Measurements from ENCODE around the gene MAP3K3.

Gene MAP3K3

DNA sequence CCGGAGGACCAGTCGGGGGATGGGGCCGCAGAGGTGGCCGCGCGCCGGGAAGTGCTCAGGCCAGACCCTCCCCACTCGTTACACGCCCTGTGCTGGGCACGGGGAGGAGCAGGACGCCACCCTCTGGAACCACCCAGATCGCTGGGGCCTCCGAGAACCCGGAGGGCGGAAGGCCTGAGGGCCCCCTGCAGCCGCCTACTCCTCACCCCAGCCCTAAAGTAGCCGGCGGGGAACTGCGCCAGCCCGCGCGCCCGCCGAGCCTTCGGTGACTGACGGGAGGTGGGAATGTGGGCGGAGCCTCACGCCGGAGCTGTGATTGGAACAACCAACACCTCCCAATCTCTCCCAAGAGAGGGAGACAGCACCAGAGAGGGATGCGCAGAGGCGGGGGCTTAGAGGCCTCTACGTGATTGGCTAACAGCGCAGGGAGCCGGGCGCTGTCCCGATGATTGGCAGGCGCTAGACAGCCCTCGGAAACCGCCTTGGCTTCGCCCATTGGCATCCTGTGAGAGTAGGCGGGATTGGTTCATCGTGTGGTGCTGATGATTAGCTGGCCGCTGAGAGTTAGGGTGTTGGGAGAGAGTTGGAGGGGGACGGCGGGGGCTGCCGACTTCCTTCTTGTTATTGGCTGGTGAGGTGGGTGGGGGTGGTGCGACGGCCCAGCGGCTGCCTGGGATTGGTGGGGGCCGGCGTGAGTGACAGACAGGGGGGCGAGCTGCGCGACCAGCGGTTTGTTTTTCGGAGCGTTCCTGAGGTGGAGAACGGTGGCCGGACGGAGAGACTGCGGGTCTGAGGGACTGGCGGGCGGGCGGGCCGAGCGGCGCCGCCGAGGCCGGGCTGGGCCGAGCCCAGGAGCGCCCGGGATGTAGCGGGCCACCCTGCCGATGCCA, at the start of gene MAP3K3:
Gene MAP3K3, plus strand, starts transcription at position 734 of the 890 bp plus-strand sequence. CDS start 343 bp downstream, outside the sequence.
- peak within 1 kb of the TSS; percentile 95 for H3K4me2 ChIP-seq (ENCODE audit: low read length)
- H3K4me3 ChIP-seq (ENCODE audit: low read length) = peak within 1 kb of the TSS; percentile 71
- no peaks in the 10 kb centered on the region for H3K9me3 ChIP-seq (ENCODE audit: control insufficient read depth, insufficient read depth, low read length)
- no peak for TF ChIP-seq EZH2phosphoT487 (IDR thresholded peaks at IDR 0.05; ENCODE audit: borderline replicate concordance, low read length)
- TF ChIP-seq, protein P1, sequence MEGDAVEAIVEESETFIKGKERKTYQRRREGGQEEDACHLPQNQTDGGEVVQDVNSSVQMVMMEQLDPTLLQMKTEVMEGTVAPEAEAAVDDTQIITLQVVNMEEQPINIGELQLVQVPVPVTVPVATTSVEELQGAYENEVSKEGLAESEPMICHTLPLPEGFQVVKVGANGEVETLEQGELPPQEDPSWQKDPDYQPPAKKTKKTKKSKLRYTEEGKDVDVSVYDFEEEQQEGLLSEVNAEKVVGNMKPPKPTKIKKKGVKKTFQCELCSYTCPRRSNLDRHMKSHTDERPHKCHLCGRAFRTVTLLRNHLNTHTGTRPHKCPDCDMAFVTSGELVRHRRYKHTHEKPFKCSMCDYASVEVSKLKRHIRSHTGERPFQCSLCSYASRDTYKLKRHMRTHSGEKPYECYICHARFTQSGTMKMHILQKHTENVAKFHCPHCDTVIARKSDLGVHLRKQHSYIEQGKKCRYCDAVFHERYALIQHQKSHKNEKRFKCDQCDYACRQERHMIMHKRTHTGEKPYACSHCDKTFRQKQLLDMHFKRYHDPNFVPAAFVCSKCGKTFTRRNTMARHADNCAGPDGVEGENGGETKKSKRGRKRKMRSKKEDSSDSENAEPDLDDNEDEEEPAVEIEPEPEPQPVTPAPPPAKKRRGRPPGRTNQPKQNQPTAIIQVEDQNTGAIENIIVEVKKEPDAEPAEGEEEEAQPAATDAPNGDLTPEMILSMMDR (IDR thresholded peaks at IDR 0.05; ENCODE audit: low read depth, low read length, poor library complexity, severe bottlenecking) = peak; percentile 33
- peaks cover 26% of the 10 kb centered on the region for H3K4me1 ChIP-seq (ENCODE audit: control insufficient read depth, low read length)
- H3K27ac ChIP-seq (ENCODE audit: low read depth, low read length) = peak within 1 kb of the TSS; percentile 44
- H3K27me3 ChIP-seq (ENCODE audit: control insufficient read depth, low read length) = peaks cover 5% of the 10 kb centered on the region; the same call in 1 of the 2 replicates
- H3F3A ChIP-seq (ENCODE audit: control insufficient read depth, insufficient read depth) = no peaks in the 10 kb centered on the region; the same call in 1 of the 2 replicates
- H4K20me1 ChIP-seq (ENCODE audit: control insufficient read depth, insufficient read depth, low read depth, low read length) = peaks cover 8% of the 10 kb centered on the region; the same call in 1 of the 2 replicates
- H3K79me2 ChIP-seq (ENCODE audit: control insufficient read depth, low read length) = peaks cover 41% of the 10 kb centered on the region
- no peaks in the 10 kb centered on the region for H3K9me2 ChIP-seq (replicated peaks; ENCODE audit: control insufficient read depth, low read length)
- H3K36me3 ChIP-seq (ENCODE audit: control insufficient read depth, low read length) = 0 out of 2 replicates have a peak, but pooled peaks cover 4% of the 10 kb centered on the region

DNA sequence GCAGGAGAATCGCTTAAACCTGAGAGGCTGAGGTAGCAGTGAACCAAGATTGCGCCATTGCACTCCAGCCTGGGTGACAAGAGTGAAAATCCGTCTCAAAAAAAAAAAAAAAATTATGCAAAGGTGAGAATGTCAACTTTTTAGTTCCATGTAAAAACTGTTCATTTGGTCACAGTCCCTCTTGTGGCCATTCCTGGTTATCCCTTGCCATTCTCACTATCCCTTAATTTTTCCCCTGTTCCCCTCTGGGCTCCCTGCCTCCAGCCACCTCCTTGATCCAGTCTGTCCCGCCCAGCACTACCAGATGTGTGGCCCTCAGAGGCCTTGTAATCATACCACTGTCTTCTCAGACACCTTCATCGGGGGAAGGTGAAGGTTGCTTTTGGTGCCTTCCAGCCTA, 48.6 kb upstream of the MAP3K3 start:
- Histone ChIP-seq H3K4me3 (ENCODE audit: low read length) (no peak overlapping the region), H3K79me2 (ENCODE audit: control insufficient read depth, low read length) (peaks cover 85% of the 10 kb centered on the region), H4K20me1 (ENCODE audit: control insufficient read depth, insufficient read depth, low read depth, low read length) (peaks cover 14% of the 10 kb centered on the region; the same call in 1 of the 2 replicates), H3F3A (ENCODE audit: control insufficient read depth, insufficient read depth) (no peaks in the 10 kb centered on the region), H3K4me2 (ENCODE audit: low read length) (no peak overlapping the region), H3K9me3 (ENCODE audit: control insufficient read depth, insufficient read depth, low read length) (no peaks in the 10 kb centered on the region), H3K36me3 (ENCODE audit: control insufficient read depth, low read length) (peaks cover 11% of the 10 kb centered on the region; the same call in 1 of the 2 replicates), H3K4me1 (ENCODE audit: control insufficient read depth, low read length) (no peaks in the 10 kb centered on the region), H3K27ac (ENCODE audit: low read depth, low read length) (no peak overlapping the region), H3K27me3 (ENCODE audit: control insufficient read depth, low read length) (no peaks in the 10 kb centered on the region), H3K9me2 (replicated peaks; ENCODE audit: control insufficient read depth, low read length) (no peaks in the 10 kb centered on the region)
- TF ChIP-seq EZH2phosphoT487 (IDR thresholded peaks at IDR 0.05; ENCODE audit: borderline replicate concordance, low read length) = no peak
- TF ChIP-seq, protein P1 (IDR thresholded peaks at IDR 0.05; ENCODE audit: low read depth, low read length, poor library complexity, severe bottlenecking) = peak; percentile 34

DNA sequence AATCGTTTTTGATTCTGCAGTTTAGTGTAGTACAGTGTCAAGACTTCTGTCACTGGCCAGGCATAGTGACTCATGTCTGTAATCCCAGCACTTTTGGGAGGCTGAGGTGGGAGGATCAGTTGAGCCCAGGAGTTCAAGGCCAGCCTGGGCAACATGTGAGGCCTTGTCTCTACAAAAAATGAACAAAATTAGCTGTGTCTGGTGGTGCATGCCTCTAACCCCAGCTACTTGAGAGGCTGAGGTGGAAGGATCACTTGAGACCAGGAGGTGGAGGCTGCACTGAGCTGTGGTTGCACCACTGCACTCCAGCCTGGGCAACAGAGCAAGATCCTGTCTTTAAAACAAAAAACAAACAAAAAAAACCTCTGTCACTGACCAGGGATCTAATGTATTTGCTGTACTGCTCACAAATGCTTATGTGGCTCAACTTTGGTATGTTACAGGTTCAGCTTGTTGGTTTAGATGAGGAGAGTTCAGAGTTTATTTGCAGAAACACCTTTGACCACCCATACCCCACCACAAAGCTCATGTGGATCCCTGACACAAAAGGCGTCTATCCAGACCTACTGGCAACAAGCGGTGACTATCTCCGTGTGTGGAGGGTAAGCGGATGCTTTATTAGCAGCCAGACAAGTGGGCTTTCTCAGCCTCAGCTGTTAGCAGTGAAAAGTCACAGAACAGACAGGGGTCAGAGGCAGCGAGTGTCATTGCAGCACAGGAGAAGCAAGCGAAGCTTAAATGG, 44.0 kb upstream of the MAP3K3 start:
- peaks cover 3% of the 10 kb centered on the region; the same call in 1 of the 2 replicates for H4K20me1 ChIP-seq (ENCODE audit: control insufficient read depth, insufficient read depth, low read depth, low read length)
- H3K79me2 ChIP-seq (ENCODE audit: control insufficient read depth, low read length) = peaks cover 52% of the 10 kb centered on the region
- H3K27ac ChIP-seq (ENCODE audit: low read depth, low read length) = no peak overlapping the region
- H3K9me3 ChIP-seq (ENCODE audit: control insufficient read depth, insufficient read depth, low read length) = no peaks in the 10 kb centered on the region
- H3K4me2 ChIP-seq (ENCODE audit: low read length) = no peak overlapping the region
- H3K27me3 ChIP-seq (ENCODE audit: control insufficient read depth, low read length) = no peaks in the 10 kb centered on the region
- no peak overlapping the region for H3K4me3 ChIP-seq (ENCODE audit: low read length)
- H3K36me3 ChIP-seq (ENCODE audit: control insufficient read depth, low read length) = peaks cover 52% of the 10 kb centered on the region
- no peaks in the 10 kb centered on the region for H3K4me1 ChIP-seq (ENCODE audit: control insufficient read depth, low read length)
- H3K9me2 ChIP-seq (replicated peaks; ENCODE audit: control insufficient read depth, low read length) = no peaks in the 10 kb centered on the region
- H3F3A ChIP-seq (ENCODE audit: control insufficient read depth, insufficient read depth) = no peaks in the 10 kb centered on the region
- TF ChIP-seq EZH2phosphoT487 (IDR thresholded peaks at IDR 0.05; ENCODE audit: borderline replicate concordance, low read length) = no peak
- TF ChIP-seq, protein P1 (IDR thresholded peaks at IDR 0.05; ENCODE audit: low read depth, low read length, poor library complexity, severe bottlenecking) = no peak

Data from DOHH2 (cell line).